Stimulated activated naive CD8-positive, alpha-beta T cell treated with anti-CD3 and anti-CD28 coated beads, Interleukin-15, amount 100 ng/mL, for 72 hours (primary cell): ENCODE data around the gene ALCAM.

Experiments
- ATAC-seq: fragments of 150-1000 bp; cut with Tn5 transposase; 2 replicates; pipeline ENCODE4 v1.10.0; 2021; ENCODE audit warnings: mild to moderate bottlenecking, moderate library complexity
- DNase-seq, 2 donors: peaks; one replicate each; pipeline ENCODE4 v3.0.0; 2021 to 2022
- H3K27ac Mint-ChIP-seq, 2 donors: one replicate each; pipeline ENCODE4 v1.8.0; 2022; ENCODE audit warnings: mild to moderate bottlenecking in 2 of 2, mixed read lengths in 2 of 2, moderate library complexity in 2 of 2
- H3K27me3 Mint-ChIP-seq: one replicate; pipeline ENCODE4 v1.8.0; 2022; ENCODE audit warnings: mixed read lengths
- H3K4me1 Mint-ChIP-seq: one replicate; pipeline ENCODE4 v1.8.0; 2022; ENCODE audit warnings: mild to moderate bottlenecking, mixed read lengths
- H3K4me3 Mint-ChIP-seq, 2 donors: one replicate each; pipeline ENCODE4 v1.8.0; 2022; ENCODE audit warnings: mild to moderate bottlenecking in 2 of 2, mixed read lengths in 2 of 2, moderate library complexity in 1 of 2
- H3K9me3 Mint-ChIP-seq, 2 donors: one replicate each; pipeline ENCODE4 v1.8.0; 2022; ENCODE audit warnings: mixed read lengths in 2 of 2

ALCAM gene

DNA sequence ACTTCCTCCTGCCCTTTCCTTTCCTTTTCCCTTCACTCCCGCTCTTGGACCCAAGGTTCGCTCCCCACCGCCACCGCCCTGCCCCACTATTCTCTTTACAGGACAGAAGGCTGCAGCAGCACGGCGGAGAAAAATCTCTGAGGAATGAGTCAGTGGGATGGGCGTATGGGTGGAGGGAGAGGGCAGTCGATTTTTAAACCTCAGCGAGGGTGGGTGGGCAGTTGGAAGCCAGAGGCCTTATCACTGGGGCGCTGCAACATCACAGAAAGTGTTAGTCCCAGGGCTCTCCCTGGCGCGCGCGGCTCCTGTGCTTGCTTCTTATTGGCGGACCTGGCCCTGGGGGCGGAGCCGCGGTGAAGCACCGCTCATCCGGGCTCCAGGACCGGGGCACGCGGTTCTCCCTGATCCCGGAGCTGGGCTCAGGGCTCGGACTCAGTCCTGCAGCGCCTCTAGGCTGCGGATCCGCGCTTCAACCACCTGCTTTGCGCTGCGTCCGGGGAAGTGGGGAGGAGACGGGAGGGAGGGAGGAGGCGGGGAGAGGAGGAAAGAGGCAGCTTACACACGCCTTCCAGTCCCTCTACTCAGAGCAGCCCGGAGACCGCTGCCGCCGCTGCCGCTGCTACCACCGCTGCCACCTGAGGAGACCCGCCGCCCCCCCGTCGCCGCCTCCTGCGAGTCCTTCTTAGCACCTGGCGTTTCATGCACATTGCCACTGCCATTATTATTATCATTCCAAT, at the start of gene ALCAM:
Gene ALCAM, plus strand, starts transcription at position 584 of the 737 bp plus-strand sequence.
- Mint-ChIP-seq H3K4me1 (peaks cover 30% of the 10 kb centered on the region), H3K4me3 (peak within 1 kb of the TSS; percentile 89 to 92), H3K9me3 (no peaks in the 10 kb centered on the region), H3K27me3 (peaks cover 17% of the 10 kb centered on the region), H3K27ac (peak within 1 kb of the TSS; percentile 99 to 100)
- DNase-seq (peak; percentile 80 to 90), ATAC-seq (peak; percentile 59)

DNA sequence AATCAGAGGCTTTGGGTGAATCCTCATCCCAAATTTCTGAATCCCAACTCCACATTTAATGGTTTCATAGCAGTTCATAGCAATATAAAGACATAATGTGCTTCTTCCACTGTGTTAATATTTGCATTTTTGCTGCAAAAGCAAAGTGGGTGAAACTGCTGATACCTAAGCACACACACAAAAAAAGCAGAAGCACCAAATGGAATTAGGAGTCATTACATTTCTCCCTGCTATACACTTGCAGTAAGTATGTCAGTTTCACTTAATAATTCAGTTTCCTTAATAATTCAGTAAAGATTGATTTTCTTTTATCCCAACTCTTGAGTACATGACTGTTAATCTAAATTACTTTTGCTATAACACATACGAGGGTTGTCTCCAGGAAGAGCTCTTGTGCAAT, 48.9 kb upstream of the ALCAM start:
- Mint-ChIP-seq H3K27ac (no peak overlapping the region), H3K27me3 (no peaks in the 10 kb centered on the region), H3K4me3 (no peak overlapping the region), H3K4me1 (peaks cover 8% of the 10 kb centered on the region), H3K9me3 (no peaks in the 10 kb centered on the region)
- no peak for ATAC-seq
- no peak for DNase-seq

DNA sequence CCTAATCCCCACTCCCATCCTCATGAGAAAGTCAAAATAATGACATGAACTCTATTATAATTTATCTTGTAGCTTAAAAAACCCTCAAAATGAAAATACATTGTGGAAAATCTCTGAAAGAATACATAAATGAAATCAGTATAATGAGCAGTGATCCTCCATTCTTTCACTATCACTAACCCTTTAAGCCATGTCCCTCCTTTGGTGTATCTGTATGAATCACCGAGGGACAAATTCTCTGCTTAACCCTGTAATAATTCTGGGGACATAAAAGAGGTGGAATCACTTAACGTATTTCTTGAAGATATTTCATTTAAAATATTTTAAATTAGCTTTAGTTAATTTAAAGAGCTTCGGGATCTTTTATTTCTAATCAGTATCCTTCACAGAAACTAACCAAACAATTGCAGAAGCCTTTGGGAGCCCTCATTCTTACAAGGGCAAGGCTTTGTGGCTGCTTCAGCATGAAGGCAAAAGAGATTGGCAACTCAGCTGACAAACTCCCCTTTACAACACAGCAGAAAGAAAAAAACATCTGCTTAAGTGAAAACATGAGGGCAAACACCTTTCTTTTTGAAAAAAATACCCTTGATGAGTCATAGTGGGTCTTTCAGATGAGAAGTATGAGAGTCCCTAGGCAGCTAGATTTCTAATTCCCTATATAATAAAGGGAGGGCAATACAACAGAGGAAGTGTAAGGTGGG, 44.0 kb upstream of the ALCAM start:
- Mint-ChIP-seq H3K9me3 (no peaks in the 10 kb centered on the region), H3K4me1 (peaks cover 14% of the 10 kb centered on the region), H3K27ac (peak overlapping the region in 1 of 2 donors; percentile 76), H3K27me3 (no peaks in the 10 kb centered on the region), H3K4me3 (peak overlapping the region in 1 of 2 donors; percentile 1)
- no peak for DNase-seq
- ATAC-seq: peak; percentile 80

DNA sequence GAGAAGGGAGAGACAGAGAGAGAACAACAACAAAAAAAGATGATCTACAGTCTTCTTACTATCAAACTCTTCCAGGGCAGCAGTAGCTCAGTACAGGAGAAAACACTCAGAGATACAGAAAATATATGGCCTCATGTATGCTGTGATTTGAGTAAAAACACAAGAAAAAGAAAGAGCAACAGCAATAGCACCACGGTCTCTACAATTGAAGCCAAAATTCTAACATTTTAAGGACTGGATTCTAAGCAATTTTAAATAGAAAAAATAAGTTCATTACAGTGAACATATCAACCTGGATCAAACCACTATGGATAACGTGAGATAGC, 43.5 kb upstream of the ALCAM start:
- no peak overlapping the region for H3K27ac Mint-ChIP-seq
- no peaks in the 10 kb centered on the region for H3K27me3 Mint-ChIP-seq
- DNase-seq (no peak), ATAC-seq (peak; percentile 55)
- H3K4me3 Mint-ChIP-seq: peak overlapping the region in 1 of 2 donors; percentile 1
- no peaks in the 10 kb centered on the region for H3K9me3 Mint-ChIP-seq
- peaks cover 14% of the 10 kb centered on the region for H3K4me1 Mint-ChIP-seq

DNA sequence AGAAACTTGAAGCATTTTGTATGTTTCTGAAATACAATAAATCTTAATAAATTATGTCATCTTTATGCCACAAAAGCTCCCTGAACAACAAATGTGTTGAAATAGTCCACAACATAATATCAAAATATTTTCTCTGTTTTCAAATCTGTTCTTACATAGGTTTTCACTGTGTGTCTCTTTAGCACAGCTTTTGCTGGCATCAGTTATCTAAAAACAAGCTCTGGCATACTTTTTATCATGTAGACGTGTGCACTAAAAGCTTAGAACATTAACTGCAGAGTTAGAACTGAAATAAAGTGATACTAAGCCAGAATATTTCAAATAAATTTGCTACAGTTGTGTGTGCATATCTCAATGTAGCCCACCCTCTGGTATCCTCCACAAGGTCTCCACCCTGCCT, 41.8 kb upstream of the ALCAM start:
- Mint-ChIP-seq H3K27me3 (no peaks in the 10 kb centered on the region), H3K4me1 (peaks cover 14% of the 10 kb centered on the region), H3K27ac (no peak overlapping the region), H3K9me3 (no peaks in the 10 kb centered on the region), H3K4me3 (no peak overlapping the region)
- DNase-seq (no peak), ATAC-seq (no peak)

DNA sequence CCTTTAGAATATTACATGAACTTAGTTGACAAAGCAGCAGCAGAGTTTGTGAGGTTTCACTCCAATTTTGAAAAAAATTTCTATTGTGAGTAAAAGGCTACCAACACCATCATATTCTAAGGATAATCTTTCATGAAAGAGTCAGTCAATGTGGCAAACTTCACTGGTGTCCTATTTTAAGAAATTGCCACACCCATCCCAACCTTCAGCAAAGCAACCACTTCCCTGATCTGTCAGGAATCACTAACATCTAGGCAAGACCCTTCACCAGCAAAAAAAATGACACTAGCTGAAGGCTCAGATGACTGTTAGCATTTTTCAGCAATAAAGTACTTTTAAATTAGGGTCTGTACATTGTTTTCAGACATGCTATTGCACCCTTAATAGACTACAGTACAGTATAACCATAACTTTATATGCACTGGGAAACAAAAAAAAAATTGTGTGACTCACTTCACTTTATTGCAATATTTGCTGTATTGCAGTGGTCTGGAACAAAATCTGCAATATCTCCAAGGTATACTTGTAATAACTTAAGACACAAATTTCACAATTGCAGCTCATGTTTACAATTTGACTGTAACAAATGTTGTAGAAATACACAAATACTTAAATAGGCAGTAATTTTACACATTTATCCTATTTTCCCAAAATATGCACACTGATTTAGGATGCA, 38.9 kb upstream of the ALCAM start:
- Mint-ChIP-seq H3K9me3 (peaks cover 0 to under 1% of the 10 kb centered on the region in 2 donors), H3K27ac (no peak overlapping the region), H3K27me3 (peaks cover 10% of the 10 kb centered on the region), H3K4me3 (no peak overlapping the region), H3K4me1 (peaks cover 7% of the 10 kb centered on the region)
- DNase-seq (no peak), ATAC-seq (no peak)

DNA sequence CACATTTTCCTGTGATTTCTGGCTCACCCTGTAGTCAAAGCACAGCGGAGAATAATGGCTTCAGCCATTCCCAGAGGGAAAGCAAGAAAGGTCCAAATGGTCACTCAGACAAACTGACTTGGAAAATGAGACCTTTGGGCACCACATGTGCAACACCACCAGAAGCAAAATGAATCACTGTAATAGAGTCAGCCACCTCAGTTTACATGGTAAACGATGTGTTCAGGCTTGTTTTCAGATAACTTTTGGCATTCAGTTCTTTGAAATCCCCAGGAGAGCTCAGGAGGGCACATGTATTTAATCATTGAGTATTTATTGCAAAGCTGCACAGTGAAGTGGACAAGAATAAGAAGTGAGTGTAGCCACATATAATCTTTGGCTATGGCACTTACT, 38.4 kb upstream of the ALCAM start:
- peaks cover 4 to 6% of the 10 kb centered on the region in 2 donors for H3K9me3 Mint-ChIP-seq
- H3K4me3 Mint-ChIP-seq: no peak overlapping the region
- no peak for ATAC-seq
- no peak overlapping the region for H3K27ac Mint-ChIP-seq
- DNase-seq: no peak
- peaks cover 15% of the 10 kb centered on the region for H3K27me3 Mint-ChIP-seq
- peaks cover 2% of the 10 kb centered on the region for H3K4me1 Mint-ChIP-seq

DNA sequence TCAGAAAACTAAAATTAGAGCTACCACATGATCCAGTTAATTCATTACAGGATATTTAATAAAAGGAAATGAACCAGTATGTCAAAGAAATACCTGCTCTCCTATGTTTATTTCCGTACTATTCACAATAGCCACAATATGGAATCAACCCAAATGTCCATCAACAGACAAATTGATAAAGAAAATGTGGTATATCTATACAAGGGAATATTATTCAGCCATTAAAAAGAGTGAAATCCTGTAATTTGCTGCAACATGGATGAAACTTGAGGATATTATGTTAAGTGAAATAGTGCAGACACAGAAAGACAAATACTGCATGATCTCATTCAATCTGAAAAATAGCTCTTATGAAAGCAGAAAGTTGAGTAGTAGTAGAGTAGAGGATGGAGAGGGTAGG, 33.7 kb upstream of the ALCAM start:
- Mint-ChIP-seq H3K9me3 (peaks cover 4 to 6% of the 10 kb centered on the region in 2 donors), H3K27ac (no peak overlapping the region), H3K27me3 (peaks cover 17% of the 10 kb centered on the region), H3K4me3 (no peak overlapping the region), H3K4me1 (peaks cover 11% of the 10 kb centered on the region)
- ATAC-seq (no peak), DNase-seq (no peak)

DNA sequence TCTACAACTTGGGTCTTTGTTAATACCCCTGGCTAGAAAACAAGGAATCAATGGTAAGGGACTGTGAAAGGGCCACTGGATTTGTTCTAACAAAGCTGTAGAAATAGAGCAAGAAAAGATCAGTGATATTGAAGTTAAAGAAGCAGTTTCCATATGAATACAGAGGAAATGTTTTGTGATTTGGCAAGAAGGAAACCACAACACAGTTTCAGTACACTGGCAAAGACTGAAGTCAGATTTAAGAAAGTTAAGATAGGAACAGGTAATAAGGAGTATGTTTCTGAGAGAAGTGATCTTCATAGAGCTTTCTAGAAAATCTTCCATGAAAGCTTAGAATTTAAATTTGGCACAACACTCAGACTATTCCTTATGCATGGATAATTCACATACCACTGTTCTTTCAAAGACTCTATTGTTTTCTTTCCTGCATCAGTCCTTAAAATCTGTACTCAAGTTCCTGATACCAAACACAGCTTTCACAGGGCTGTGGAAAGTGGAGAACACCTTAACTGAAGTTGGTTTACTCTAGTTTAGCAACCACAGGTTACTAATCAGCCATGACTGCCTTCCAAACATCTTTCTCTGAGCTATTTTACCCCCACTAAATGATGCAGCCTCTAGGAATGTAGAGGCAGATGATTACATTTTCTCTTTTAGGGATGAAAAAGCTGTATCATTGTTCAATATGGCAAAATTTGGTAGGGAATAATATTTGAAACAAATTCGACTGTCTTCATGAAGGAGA, 32.4 kb upstream of the ALCAM start:
- H3K4me1 Mint-ChIP-seq: peaks cover 11% of the 10 kb centered on the region
- peaks cover 17% of the 10 kb centered on the region for H3K27me3 Mint-ChIP-seq
- ATAC-seq (peak; percentile 67), DNase-seq (no peak)
- no peak overlapping the region for H3K4me3 Mint-ChIP-seq
- H3K9me3 Mint-ChIP-seq: peaks cover 4 to 6% of the 10 kb centered on the region in 2 donors
- no peak overlapping the region for H3K27ac Mint-ChIP-seq

DNA sequence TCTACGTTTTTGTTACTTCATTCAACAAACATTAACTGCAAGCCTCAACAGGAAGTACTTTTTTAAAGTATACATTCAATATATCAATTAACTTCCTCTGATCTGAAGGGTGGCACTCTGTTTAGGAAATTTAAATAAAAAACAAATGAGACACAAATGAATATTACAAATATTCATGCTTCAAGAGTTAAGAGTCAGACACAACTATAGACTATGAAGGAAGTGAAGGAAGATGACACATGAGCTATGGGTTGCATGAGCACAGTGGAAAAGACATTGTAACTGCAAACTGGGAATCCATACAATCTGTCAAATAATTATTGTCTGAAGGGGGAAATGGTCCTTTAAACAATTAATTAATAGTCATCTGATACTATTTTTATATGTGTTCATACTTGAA, 26.8 kb upstream of the ALCAM start:
- H3K9me3 Mint-ChIP-seq: no peaks in the 10 kb centered on the region
- no peak overlapping the region for H3K27ac Mint-ChIP-seq
- no peak for DNase-seq
- ATAC-seq: no peak
- H3K4me1 Mint-ChIP-seq: no peaks in the 10 kb centered on the region
- peaks cover 11% of the 10 kb centered on the region for H3K27me3 Mint-ChIP-seq
- H3K4me3 Mint-ChIP-seq: no peak overlapping the region

DNA sequence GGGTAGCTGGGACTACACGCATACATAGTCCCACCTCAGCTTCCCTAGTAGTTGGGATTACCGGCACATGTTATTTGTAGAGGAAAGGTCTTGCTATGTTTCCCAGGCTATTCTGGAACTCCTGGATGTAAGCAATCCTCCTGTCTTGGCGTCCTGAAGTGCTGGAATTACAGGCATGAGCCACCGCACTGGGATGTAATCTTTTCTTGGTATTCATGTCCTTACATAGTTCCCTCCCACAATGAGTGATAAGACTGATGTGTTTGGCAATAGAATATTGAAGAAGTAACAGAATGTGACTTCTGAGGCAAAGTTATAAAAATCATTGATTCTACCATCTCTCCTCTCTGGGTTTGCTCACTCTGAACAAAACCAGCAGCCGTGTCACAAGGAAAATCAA, 22.7 kb upstream of the ALCAM start:
- H3K27ac Mint-ChIP-seq: no peak overlapping the region
- H3K4me1 Mint-ChIP-seq: no peaks in the 10 kb centered on the region
- DNase-seq (no peak), ATAC-seq (no peak)
- H3K4me3 Mint-ChIP-seq: no peak overlapping the region
- H3K27me3 Mint-ChIP-seq: peaks cover 11% of the 10 kb centered on the region
- no peaks in the 10 kb centered on the region for H3K9me3 Mint-ChIP-seq

DNA sequence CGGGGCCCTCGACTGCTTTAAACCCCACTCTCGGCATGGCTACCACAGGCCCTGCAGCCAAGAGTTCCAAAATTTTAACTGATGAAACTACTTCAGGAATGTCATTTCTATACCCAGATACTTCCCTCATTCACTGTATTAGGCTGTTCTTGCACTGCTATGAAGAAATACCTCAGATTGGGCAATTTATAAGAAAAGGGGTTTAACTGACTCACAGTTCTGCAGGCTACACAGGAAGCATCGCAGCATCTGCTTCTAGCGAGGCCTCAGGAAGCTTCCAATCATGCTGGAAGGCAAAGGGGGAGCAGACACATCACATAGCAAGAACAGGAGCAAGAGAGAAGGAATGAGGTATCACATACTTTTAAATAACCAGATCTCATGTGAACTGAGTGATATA, 21.6 kb upstream of the ALCAM start:
- no peak for ATAC-seq
- Mint-ChIP-seq H3K4me1 (no peaks in the 10 kb centered on the region), H3K4me3 (no peak overlapping the region), H3K27me3 (peaks cover 20% of the 10 kb centered on the region), H3K27ac (no peak overlapping the region), H3K9me3 (no peaks in the 10 kb centered on the region)
- DNase-seq: no peak

DNA sequence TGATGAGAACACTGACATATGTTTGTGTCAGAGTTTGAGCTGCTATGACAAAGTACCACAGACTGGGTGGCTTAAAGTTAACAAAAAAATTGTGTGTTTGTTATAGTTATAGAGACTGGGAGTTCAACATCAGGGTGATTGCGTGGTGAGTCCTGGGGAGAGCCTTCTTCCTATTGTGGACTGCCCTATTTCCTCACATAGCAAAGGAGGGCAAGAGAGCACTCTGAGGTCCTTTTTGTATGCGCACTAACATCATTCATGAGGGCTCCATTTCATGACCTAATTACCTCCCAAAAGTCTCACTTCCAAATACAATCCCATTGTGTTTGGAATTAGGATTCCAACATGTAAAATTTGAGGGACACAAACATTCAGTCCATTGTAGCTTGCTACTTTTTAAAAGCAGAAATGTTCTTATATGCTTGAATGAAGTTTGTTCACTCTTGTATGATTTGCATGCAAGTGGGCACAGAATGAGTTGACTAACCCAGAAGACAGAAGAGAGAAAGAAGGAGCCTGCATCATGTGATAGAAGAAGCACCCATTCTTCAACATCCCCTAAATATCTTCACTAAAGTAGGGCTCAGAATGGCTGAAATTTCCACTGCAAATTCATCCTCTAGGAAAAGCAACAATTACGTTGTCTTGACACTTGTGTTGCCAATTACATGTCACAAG, 18.9 kb upstream of the ALCAM start:
- H3K4me1 Mint-ChIP-seq: no peaks in the 10 kb centered on the region
- H3K27me3 Mint-ChIP-seq: peaks cover 30% of the 10 kb centered on the region
- no peak for DNase-seq
- no peak overlapping the region for H3K4me3 Mint-ChIP-seq
- ATAC-seq: no peak
- no peak overlapping the region for H3K27ac Mint-ChIP-seq
- H3K9me3 Mint-ChIP-seq: no peaks in the 10 kb centered on the region

DNA sequence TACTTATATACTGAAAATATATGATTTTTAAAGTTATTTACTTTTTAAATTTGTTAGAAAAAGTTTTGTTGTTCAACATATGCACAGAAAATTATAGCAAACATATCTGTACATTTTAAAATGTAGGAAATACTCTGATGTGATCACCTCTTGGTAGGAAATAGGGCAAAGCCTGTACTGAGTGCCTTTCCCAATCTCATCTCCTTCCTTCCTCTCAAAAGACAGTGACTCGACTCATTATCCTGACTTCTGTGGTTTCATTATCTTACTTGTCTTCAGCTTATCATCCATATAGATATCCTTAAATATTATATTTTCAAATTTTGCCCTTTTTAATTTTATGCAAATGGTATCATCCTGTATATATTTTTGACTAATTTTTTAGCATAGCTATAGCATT, 18.4 kb upstream of the ALCAM start:
- Mint-ChIP-seq H3K4me3 (no peak overlapping the region), H3K9me3 (no peaks in the 10 kb centered on the region), H3K27ac (no peak overlapping the region), H3K4me1 (no peaks in the 10 kb centered on the region), H3K27me3 (peaks cover 33% of the 10 kb centered on the region)
- DNase-seq (no peak), ATAC-seq (no peak)

DNA sequence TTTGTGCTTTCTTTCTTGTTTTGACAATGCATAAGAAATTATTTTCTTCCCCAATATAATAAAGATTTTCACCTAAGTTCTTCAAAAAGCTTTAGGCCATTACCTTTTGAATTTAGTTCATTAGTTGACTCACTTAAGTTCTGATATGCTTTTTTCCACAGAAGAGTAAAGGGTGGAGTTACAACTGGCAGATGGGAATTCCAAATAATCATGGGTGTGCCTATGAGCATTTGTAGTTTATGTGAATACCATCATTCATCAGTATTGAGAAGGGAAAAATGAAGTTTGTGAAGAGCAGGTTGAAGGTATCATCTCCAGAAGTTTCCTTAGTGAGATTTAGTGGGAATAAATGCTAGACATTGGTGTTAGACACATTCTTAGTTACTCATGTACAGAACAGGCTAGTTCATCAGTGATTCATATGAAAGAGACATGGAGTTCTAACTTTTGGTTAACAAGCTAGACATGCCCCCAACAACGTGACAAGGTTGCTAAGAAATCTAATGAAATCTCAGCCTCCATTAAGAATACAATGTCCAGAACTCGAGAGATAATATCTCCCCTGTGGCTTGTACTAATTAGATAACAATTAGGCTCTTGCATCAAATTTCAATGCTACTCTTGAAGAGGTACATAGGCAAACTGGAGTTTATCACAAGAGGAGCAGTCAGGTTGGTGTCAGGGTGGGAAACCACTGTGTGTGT, 16.9 kb upstream of the ALCAM start:
- Mint-ChIP-seq H3K4me1 (peaks cover 14% of the 10 kb centered on the region), H3K27me3 (peaks cover 48% of the 10 kb centered on the region)
- no peak for ATAC-seq

More for the DNA sequence above, 16.9 kb upstream of the ALCAM start:
- Mint-ChIP-seq H3K4me3 (no peak overlapping the region), H3K9me3 (no peaks in the 10 kb centered on the region), H3K27ac (no peak overlapping the region)
- DNase-seq: no peak
